K562 (cell line): Measurements from ENCODE around the gene EXOSC2. TPM values are rescaled to one million over a fixed set of nuclear protein-coding genes. Genes with fewer than 3 reads are reported as not detected.

ENCODE experiments used
- EZH2 ChIP-seq: IDR thresholded peaks from 2 replicates; pipeline ENCODE4 v1.6.1; 2012; ENCODE audit warnings: low read depth, mild to moderate bottlenecking, inconsistent platforms, low read length, borderline replicate concordance
- HMG20A ChIP-seq: fragments of 450-650 bp; formaldehyde crosslinking; conservative IDR thresholded peaks from 2 replicates; pipeline ENCODE4 v1.4.0; 2020; ENCODE audit warnings: mild to moderate bottlenecking, mixed read lengths
- HNRNPUL1 ChIP-seq: fragments of 200-400 bp; formaldehyde crosslinking; IDR thresholded peaks from 2 replicates; pipeline ENCODE4 v1.6.1; 2017; ENCODE audit warnings: low read length
- MCM3 ChIP-seq: fragments of 450-650 bp; IDR thresholded peaks from 2 replicates; pipeline ENCODE4 v1.6.1; 2016
- MIER1 ChIP-seq: fragments of 450-650 bp; IDR thresholded peaks from 2 replicates; pipeline ENCODE4 v1.6.1; 2016; ENCODE audit warnings: antibody characterized with exemption, mild to moderate bottlenecking, low read depth
- SIN3B ChIP-seq: fragments of 450-650 bp; IDR thresholded peaks from 2 replicates; pipeline ENCODE4 v1.6.1; 2017; ENCODE audit warnings: low read depth, mild to moderate bottlenecking, moderate library complexity
- SMAD2 ChIP-seq: fragments of 150-350 bp; IDR thresholded peaks from 2 replicates; pipeline ENCODE4 v1.6.1; 2014; ENCODE audit warnings: low read depth, mild to moderate bottlenecking, low read length
- TFAM ChIP-seq: fragments of 250-450 bp; sonication (Bioruptor Pico); conservative IDR thresholded peaks from 2 replicates; pipeline ENCODE4 v1.5.0; 2021; ENCODE audit warnings: mild to moderate bottlenecking, moderate library complexity
- ZFP30 ChIP-seq: fragments of 250-450 bp; sonication (Bioruptor Pico); IDR thresholded peaks from 2 replicates; pipeline ENCODE4 v1.8.0; 2022; ENCODE audit warnings: moderate library complexity, mild to moderate bottlenecking, inconsistent platforms, borderline replicate concordance
- ZNF551 ChIP-seq: fragments of 250-450 bp; sonication (Bioruptor Pico); IDR thresholded peaks from 2 replicates; pipeline ENCODE4 v1.5.0; 2021; ENCODE audit warnings: mild to moderate bottlenecking, moderate library complexity
- polyA plus RNA-seq, 8 experiments: library from polyadenylated mRNA; depleted of rRNA in 4 of 8; stranded (reverse) in 5 of 8; unstranded in 3 of 8; fragments of >200 nt; fragmentation: Nextera tagmentation in 2 of 8; fragmentation: Illumina TruSeq in 1 of 8; extraction: Ambion mirVana in 2 of 8; extraction: Trizol in 1 of 8; gene quantifications; 2 replicates each; pipeline versions ENCODE4 v1.2.1 to v1.2.3, GENCODE V29; 2011 to 2014; ENCODE audit warnings: inconsistent platforms in 1 of 8, missing spikeins in 1 of 8
- total RNA-seq, 7 experiments: library from RNA; depleted of rRNA in 6 of 7; stranded (reverse); fragments of >200 nt in 6 of 7; fragmentation: Illumina TruSeq in 2 of 7; extraction: Trizol in 2 of 7; gene quantifications; 2 replicates each; pipeline versions ENCODE4 v1.2.1 to v1.2.3, GENCODE V29; 2011 to 2021; ENCODE audit warnings: low replicate concordance in 1 of 7
- TF ChIP-seq, protein P1 (sequence below): fragments of 200-800 bp; sonication (Bioruptor generic); IDR thresholded peaks from 2 replicates; pipeline ENCODE4 v1.6.1; 2016; ENCODE audit warnings: missing genetic modification characterization, missing compliant biosample characterization
- TF ChIP-seq, protein P2 (sequence below): fragments of 250-450 bp; sonication (Bioruptor Pico); IDR thresholded peaks from 2 replicates; pipeline ENCODE4 v1.9.0; 2021; ENCODE audit warnings: mild to moderate bottlenecking
- TF ChIP-seq, protein P3 (sequence below): conservative IDR thresholded peaks from 2 replicates; pipeline ENCODE4 v1.6.1; 2011; ENCODE audit warnings: low read depth, mild to moderate bottlenecking, low read length; ENCODE audit not compliant: control insufficient read depth

The EXOSC2 gene
- total and polyA plus RNA-seq, 9 of the 15 experiments (the other 6 are each of a cell fraction or from before 2014, with no cell fraction given), result 46.0 to 101 (median 77.6) TPM

DNA sequence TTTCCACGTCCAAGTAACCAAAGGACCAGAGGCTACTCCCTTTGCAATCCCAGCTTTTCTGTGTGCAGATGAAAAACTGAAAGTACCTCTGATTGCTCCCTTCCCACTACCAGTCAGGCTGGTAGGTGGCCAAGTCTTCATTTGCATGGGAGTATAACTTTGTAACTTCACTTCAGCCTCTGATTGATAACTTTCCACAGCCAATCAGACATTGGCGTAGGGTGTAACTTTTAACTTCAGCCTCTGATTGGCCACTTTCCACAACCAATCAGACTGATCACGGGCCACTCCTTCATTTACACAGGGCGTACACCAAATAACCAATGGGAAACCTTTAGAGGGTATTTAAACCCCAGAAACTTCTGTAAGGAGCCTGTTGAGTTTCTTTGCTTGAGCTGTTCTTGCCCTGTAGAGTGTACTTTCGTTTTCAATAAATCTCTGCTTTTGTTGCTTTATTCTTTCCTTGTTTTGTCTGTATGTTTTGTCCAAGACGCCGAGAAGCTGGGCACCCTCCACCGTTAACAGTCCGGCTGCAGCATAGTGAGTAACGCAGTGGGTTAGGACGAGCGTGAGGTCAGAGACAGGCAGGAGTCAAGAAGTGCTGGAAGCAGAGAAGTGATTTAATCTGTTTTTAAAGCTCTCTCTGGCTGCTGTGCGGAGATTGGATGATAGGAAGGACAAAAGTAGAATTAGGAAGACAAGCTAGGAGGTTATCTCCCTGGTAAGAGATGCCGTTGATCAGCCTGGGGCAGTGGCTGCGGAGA is 3.5 kb upstream of the EXOSC2 start (continued):
- TF ChIP-seq, protein P1, sequence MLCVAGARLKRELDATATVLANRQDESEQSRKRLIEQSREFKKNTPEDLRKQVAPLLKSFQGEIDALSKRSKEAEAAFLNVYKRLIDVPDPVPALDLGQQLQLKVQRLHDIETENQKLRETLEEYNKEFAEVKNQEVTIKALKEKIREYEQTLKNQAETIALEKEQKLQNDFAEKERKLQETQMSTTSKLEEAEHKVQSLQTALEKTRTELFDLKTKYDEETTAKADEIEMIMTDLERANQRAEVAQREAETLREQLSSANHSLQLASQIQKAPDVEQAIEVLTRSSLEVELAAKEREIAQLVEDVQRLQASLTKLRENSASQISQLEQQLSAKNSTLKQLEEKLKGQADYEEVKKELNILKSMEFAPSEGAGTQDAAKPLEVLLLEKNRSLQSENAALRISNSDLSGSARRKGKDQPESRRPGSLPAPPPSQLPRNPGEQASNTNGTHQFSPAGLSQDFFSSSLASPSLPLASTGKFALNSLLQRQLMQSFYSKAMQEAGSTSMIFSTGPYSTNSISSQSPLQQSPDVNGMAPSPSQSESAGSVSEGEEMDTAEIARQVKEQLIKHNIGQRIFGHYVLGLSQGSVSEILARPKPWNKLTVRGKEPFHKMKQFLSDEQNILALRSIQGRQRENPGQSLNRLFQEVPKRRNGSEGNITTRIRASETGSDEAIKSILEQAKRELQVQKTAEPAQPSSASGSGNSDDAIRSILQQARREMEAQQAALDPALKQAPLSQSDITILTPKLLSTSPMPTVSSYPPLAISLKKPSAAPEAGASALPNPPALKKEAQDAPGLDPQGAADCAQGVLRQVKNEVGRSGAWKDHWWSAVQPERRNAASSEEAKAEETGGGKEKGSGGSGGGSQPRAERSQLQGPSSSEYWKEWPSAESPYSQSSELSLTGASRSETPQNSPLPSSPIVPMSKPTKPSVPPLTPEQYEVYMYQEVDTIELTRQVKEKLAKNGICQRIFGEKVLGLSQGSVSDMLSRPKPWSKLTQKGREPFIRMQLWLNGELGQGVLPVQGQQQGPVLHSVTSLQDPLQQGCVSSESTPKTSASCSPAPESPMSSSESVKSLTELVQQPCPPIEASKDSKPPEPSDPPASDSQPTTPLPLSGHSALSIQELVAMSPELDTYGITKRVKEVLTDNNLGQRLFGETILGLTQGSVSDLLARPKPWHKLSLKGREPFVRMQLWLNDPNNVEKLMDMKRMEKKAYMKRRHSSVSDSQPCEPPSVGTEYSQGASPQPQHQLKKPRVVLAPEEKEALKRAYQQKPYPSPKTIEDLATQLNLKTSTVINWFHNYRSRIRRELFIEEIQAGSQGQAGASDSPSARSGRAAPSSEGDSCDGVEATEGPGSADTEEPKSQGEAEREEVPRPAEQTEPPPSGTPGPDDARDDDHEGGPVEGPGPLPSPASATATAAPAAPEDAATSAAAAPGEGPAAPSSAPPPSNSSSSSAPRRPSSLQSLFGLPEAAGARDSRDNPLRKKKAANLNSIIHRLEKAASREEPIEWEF (CRISPR knock-in tag), result no peak
- TF ChIP-seq HMG20A, result no peak
- TF ChIP-seq SMAD2, result no peak
- no peak for TF ChIP-seq EZH2
- no peak for TF ChIP-seq TFAM (CRISPR knock-in tag)
- TF ChIP-seq MCM3, result no peak
- TF ChIP-seq, protein P2, sequence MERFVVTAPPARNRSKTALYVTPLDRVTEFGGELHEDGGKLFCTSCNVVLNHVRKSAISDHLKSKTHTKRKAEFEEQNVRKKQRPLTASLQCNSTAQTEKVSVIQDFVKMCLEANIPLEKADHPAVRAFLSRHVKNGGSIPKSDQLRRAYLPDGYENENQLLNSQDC (CRISPR knock-in tag), result no peak
- TF ChIP-seq, protein P3, sequence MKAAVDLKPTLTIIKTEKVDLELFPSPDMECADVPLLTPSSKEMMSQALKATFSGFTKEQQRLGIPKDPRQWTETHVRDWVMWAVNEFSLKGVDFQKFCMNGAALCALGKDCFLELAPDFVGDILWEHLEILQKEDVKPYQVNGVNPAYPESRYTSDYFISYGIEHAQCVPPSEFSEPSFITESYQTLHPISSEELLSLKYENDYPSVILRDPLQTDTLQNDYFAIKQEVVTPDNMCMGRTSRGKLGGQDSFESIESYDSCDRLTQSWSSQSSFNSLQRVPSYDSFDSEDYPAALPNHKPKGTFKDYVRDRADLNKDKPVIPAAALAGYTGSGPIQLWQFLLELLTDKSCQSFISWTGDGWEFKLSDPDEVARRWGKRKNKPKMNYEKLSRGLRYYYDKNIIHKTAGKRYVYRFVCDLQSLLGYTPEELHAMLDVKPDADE, result no peak
- TF ChIP-seq ZFP30 (CRISPR knock-in tag), result no peak
- no peak for TF ChIP-seq HNRNPUL1
- no peak for TF ChIP-seq MIER1
- no peak for TF ChIP-seq SIN3B
- no peak for TF ChIP-seq ZNF551 (CRISPR knock-in tag)
